GM21528 (cell line): ENCODE measurements around the gene NOBOX.
"Not testable (repeated sequence)": the region's sequence is repeated elsewhere in the genome, so short reads cannot be mapped to it uniquely, and the experiment has no call there.

Experiments
- ATAC-seq: cut with Tn5 transposase; IDR thresholded peaks from one replicate; pipeline ENCODE4 v1.9.1; 2021; ENCODE audit warnings: mild to moderate bottlenecking, moderate library complexity; ENCODE audit not compliant: unreplicated experiment, low FRiP score

Gene NOBOX

DNA sequence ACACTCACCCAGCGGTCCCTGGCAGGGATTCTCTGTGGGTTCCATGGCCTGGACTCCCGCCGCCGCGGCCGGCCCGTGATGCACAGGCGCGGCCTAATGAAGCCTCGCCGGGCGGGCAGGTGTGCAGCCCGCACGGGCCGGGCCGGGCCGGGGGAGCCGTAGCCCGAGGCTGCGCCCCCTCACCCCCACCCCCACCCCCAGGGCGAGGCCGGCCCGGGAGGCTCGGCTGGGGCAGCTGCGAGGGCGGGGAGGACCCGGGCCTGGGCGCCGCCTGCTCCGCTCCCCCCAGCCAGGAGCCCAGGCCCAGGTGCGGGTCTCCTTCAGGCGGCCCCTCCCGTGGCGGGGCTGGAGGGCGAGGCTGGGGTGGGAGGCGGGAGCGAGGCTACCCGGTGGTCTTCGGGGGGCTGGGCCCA, at the start of gene NOBOX:
Gene NOBOX, minus strand, starts transcription at position 45 of the 413 bp plus-strand sequence.
- ATAC-seq, result no peak

- no peak for ATAC-seq
Observed at GRCh38 chr7:144452064-144452463, 48.6 kb upstream of the NOBOX start.

DNA sequence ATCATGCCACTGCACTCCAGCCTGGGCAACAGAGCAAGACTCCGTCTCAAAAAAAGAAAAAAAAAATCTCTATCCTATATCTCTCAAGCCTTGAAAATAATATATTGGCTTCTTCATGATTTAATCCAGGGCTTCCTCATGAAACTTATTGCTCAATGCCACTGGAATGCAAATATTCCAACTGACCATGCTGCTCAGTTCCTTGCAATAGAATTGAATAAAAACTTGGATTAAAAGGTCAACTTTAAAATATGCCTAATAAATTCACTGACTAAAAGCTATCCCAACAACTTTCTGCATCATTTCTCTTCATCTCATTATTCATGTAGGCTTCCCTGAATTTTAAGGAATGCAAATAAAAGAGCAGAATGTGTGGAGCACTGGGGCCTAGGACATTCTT, 42.1 kb upstream of the NOBOX start:
- ATAC-seq, result no peak

- ATAC-seq, result no peak
Observed at GRCh38 chr7:144439717-144440205, 36.3 kb upstream of the NOBOX start.

DNA sequence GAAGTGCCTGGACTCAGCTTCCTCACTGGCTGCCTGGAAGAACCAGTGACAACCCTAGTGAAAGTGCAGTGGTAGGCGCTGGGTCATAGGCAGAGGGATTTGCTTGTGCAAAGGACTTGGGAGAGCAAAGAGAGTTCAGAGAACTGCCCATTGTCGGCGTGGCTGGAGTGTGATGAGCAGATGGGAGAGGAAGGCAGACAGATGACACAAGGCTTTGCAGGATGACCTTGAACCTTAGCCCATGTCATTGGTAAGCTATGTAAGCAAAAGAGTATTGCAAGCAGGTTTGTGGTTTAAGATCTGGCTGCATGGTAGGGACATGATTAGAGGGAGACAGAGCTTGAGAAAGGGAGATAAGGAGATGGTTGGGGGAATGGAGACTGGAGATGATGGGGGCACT, 35.3 kb upstream of the NOBOX start:
- no peak for ATAC-seq

DNA sequence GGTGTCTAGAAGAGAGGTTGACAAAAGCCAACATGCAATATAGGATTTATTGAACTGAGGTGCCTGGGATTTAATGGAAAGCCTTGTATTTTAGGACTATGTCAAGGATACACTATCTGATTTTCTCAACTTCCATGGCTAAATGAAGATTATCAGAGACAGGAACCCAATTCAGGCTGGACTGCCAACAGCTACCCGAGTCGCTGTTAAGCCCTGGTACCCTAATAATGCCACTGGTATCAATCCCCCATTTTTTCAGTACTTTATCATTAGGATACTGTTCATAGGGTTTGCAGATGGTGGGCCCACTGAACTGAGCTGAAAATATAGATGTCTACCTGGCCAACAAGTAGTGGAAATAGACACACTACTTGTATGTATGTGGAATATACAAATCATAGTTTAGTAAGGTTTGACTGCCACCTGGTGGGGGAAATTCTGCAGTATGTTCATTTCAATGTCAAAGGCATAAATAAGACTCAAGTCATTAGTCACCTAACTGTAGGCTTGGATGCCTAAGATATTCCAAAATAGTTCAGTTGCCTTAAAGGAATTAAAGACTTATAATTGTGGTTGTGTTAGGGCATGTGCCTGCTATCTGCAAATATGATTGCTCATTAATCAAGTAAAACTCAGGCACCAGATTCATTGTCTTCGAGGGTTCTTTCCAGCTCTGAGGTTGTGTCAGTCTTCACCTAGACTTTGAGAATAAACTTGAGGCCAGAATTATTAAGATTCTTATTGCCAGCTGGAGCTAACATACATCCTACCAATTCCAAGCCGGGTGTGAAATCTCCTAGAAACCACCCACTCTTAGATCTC, 34.1 kb upstream of the NOBOX start:
- no peak for ATAC-seq

- ATAC-seq, result no peak
Observed at GRCh38 chr7:144436500-144436899, 33.0 kb upstream of the NOBOX start.

DNA sequence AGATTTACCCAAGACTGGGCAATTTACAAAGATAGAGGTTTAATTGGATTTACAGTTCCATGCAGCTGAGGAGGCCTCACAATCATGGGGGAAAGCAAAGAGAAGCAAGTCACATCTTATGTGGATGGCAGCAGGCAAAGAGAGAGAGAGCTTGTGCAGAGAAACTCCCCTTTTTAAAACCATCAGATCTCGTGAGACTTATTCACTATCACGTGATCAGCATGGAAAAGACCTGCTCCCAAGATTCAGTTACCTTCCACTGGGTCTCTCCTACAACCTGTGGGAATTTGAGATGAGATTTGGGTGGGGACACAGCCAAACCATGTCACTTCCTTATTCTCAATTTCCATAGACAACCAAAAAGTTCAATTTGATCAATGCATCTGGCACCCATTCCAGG, 24.9 kb upstream of the NOBOX start:
- no peak for ATAC-seq

GRCh38 chr7:144427539-144427938, 24.0 kb upstream of the NOBOX start:
- not testable (repeated sequence) for ATAC-seq

DNA sequence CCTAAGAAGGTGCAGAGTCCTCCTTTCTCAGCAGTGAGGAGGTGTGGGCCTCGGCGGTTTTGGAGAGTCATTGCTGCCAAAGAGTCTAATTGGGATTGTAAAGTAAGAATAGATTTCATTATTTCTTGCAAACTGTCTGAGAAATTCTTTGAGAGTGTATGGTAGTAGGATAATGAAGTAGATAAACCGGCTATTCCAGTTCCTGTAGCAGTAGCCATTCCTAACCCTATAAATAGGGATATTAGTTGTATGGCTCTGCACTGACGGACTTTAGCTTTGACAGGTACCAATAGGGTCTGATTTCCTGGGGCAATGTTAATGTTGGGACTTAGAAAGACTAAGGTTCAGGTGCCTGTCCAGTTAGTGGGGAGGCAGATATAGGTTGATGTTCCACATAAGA, 15.4 kb upstream of the NOBOX start:
- not testable (repeated sequence) for ATAC-seq

- no peak for ATAC-seq
Observed at GRCh38 chr7:144416341-144416740, 12.8 kb upstream of the NOBOX start.

- ATAC-seq, result no peak
Observed at GRCh38 chr7:144415858-144416257, 12.4 kb upstream of the NOBOX start.

- ATAC-seq, result no peak
Observed at GRCh38 chr7:144414815-144415214, 11.3 kb upstream of the NOBOX start.

DNA sequence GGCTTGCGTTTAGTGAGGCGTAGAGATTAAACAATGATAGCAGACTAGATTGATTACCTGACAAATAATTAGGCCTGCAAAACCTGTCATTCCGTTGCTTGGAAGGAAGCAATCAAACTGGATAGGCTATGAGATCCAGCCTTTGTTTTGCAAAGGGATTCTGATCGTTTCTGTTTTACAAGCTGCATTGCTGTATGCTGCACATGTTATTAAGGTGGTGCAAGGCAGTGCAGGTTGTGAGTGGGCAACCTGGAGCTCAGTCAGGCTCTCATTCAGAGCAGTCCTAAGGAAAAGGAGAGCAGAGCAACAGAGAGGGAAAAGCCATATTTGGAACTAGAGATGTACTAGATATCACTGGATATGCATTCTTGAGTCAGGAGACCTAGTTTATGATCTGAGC, 6.9 kb upstream of the NOBOX start:
- ATAC-seq, result no peak

DNA sequence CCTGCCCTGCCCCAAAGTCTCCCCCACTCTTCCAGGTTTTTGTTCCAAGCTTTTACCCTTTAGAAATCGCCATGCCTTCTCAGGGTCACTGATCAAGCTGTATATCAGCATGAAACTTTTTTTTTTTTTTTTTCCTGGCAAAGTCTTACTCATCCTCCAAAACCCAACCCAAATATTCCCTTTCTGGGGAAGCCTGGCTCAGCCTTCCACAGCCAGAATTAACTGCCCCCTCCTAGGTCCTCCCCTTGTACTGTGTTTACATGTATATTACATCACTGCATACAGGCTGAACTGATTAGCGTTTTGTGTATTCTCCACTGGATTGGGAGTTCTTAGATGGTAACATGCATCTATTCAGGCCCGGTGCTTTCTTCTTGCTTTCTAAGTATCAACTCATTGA, 4.6 kb upstream of the NOBOX start:
- no peak for ATAC-seq

- ATAC-seq, result no peak
Observed at GRCh38 chr7:144407266-144407931, 3.9 kb upstream of the NOBOX start.

DNA sequence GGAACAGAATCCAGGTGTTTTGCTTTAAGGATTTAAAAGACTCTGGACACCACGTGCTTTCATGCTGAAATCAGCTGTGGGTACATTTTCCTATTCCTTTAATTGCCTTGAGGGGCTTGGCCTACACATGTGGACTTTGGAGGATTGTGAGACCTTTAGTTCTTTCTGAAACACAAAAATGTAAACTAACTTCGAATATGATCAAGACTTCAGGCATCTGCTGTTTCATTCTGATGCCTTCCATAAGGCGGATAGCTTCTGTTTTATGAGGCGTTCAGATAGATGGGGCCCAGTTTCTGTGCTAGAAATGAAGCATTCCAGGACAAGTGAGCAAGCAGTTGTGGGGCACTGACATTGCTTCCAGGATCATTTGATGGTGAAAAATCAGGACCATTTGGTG, 1.5 kb upstream of the NOBOX start:
- no peak for ATAC-seq

DNA sequence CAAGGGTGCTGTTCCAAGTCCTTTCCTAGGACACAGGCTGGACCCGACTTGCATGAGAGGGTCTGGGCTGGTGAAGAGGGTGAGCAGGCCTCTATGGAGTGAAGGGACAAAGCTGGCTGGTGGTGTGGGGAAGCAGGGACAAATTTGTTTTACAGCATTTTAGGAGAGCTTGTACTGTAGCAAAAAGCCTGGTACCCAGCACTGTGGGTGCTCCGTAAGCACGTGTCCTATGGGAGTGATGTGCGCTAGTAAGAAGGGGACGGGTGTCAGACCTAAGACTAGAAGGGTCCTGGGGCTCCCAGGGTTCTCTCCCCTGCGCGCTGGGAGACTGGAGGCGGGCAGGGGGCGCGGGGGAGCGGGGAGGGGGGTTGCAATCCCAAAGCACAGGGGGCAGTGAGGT, 391 bp downstream of the NOBOX start:
- no peak for ATAC-seq

DNA sequence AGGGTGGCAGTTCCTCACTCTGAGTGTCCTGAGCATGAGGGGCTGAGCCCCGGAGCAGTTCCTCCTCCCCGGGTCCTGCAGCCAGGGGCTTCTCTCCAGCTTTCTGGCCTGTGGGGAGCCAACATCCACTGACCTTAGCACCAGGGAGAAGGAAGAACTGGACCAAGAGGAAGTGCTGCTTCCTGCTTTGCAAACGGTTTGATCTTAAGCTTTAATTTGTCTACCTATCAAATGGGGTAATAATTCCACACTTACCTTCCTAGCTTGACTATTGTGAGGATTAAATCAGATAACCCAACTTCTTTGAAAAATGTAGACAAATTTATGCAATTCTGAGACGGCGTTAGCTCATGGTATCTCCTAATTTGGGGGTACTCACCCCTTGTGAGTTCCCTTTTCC, 2.0 kb downstream of the NOBOX start:
- no peak for ATAC-seq

DNA sequence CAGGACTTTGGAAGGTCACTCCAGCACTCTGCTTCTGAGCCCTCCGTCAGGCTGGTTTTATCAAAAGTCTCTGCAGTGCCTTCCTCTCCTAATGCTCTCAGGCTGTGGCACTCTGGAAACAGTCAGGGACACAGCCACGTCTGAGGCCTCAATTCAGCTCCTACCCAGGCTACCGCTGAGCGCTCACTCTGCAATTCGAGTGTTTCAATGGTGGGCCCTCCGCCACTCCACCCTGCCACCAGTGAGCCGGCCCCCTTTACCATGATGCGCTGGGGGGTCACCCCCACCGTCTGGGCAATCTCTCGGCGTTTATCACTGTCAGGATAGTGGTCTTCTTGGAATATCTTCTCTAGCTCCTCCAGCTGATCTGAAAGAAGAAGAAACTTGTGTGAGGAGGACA, 3.5 kb downstream of the NOBOX start:
- ATAC-seq, result no peak

GRCh38 chr7:144398911-144399310, 4.6 kb downstream of the NOBOX start:
- no peak for ATAC-seq

- ATAC-seq, result no peak
Observed at GRCh38 chr7:144398291-144398690, 5.2 kb downstream of the NOBOX start.
